Body of pancreas (tissue), 4 donors: ENCODE data around the gene NLRC3. TPM values are rescaled to one million over a fixed set of nuclear protein-coding genes. Genes with fewer than 3 reads are reported as not detected.

ENCODE experiments used
- ATAC-seq: fragments of 150-250 bp; one replicate; pipeline ENCODE4 v1.9.1; 2016
- DNase-seq, 4 donors: peaks; one replicate each; pipeline ENCODE4 v3.0.0-alpha.2; 2019
- H3K27ac ChIP-seq, 4 donors: fragments of 200-600 bp; sonication (generic); 1 replicate in 3 of 4; 2 replicates in 1 of 4; pipeline versions ENCODE4 v1.5.1 to v1.6.1; 2016 to 2019; ENCODE audit warnings: mild to moderate bottlenecking in 1 of 4, mixed read lengths in 1 of 4, moderate library complexity in 1 of 4
- H3K27me3 ChIP-seq, 2 donors: fragments of 200-600 bp; sonication (generic); one replicate each; pipeline ENCODE4 v1.6.0; 2016; ENCODE audit warnings: mild to moderate bottlenecking in 1 of 2
- H3K36me3 ChIP-seq, 2 donors: fragments of 200-600 bp; sonication (generic); replicated peaks in 1 of 2; 2 replicates each; pipeline ENCODE4 v1.5.1; 2016; ENCODE audit warnings: low read depth in 2 of 2; ENCODE audit not compliant: insufficient read depth in 1 of 2
- H3K4me1 ChIP-seq: fragments of 200-600 bp; sonication (generic); one replicate; pipeline ENCODE4 v1.6.0; 2016
- H3K4me3 ChIP-seq, 2 donors: fragments of 200-600 bp; sonication (generic); 1 replicate in 1 of 2; 2 replicates in 1 of 2; pipeline ENCODE4 v1.5.1; 2016 to 2019
- H3K9me3 ChIP-seq, 3 donors: fragments of 200-600 bp; sonication (generic); 1 replicate in 2 of 3; 2 replicates in 1 of 3; pipeline ENCODE4 v1.5.1; 2016
- POLR2A ChIP-seq, 3 donors: fragments of 450-650 bp; IDR thresholded peaks; one replicate each; pipeline ENCODE4 v1.6.1; 2016; ENCODE audit warnings: antibody characterized with exemption in 3 of 3, mild to moderate bottlenecking in 2 of 3
- WGBS, 2 donors: methylation state at CpG; one replicate each; pipeline ENCODE4 v1.1.5; 2017; 5-methylcytosine and 5-hydroxymethylcytosine counted together
- intact Hi-C: fragments of 100-400 bp; cut with DNase I; formaldehyde crosslinking; loops from one replicate; pipeline ENCODE4 v1.15.1; 2023
- total RNA-seq, 2 donors: library from RNA; depleted of rRNA; stranded (reverse); fragments of >200 nt; gene quantifications; one replicate each; pipeline ENCODE4 v1.1.0, GENCODE V29; 2016
- TF ChIP-seq, protein P1 (sequence below), 7 experiments: fragments of 450-650 bp in 4 of 7; fragments of 200-600 bp in 3 of 7; sonication (generic) in 3 of 7; IDR thresholded peaks; one replicate each; pipeline ENCODE4 v1.5.1; 2016 to 2019; ENCODE audit warnings: antibody characterized with exemption in 7 of 7

Gene NLRC3
- total RNA-seq, 2 donors from 2014 or later: 0.78 to 1.3 TPM

DNA sequence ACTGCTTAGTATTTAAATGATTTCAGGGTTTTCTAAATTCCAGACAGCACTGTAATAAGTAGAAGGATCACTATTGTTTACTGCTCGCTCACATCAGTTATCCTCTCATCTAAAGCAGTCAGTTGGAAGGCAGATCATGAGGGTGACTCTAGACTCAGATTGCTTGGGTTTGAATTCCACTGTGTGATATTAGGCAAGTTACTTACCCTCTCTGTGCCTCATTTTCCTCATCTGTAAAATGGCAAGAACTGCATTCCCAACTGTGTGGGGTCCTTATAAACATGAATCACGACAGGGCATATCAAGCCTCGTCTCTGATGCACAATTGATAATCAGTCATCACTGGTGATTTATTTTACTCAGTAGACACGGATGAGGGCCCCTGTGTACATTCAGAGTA lies 61.3 kb downstream of the NLRC3 start:
- intact Hi-C loops: no loop called here
- no peak for ATAC-seq
- DNase-seq: no peak
- 91 to 92% methylated on average over 4 of the region's 4 CpGs for WGBS, 2 donors
- Histone ChIP-seq H3K27me3 (no peaks in the 10 kb centered on the region), H3K4me1 (peaks cover 27% of the 10 kb centered on the region), H3K36me3 (peaks cover 0 to 13% of the 10 kb centered on the region in 2 donors), H3K27ac (no peak overlapping the region), H3K4me3 (no peak overlapping the region), H3K9me3 (no peaks in the 10 kb centered on the region)
- TF ChIP-seq, protein P1, sequence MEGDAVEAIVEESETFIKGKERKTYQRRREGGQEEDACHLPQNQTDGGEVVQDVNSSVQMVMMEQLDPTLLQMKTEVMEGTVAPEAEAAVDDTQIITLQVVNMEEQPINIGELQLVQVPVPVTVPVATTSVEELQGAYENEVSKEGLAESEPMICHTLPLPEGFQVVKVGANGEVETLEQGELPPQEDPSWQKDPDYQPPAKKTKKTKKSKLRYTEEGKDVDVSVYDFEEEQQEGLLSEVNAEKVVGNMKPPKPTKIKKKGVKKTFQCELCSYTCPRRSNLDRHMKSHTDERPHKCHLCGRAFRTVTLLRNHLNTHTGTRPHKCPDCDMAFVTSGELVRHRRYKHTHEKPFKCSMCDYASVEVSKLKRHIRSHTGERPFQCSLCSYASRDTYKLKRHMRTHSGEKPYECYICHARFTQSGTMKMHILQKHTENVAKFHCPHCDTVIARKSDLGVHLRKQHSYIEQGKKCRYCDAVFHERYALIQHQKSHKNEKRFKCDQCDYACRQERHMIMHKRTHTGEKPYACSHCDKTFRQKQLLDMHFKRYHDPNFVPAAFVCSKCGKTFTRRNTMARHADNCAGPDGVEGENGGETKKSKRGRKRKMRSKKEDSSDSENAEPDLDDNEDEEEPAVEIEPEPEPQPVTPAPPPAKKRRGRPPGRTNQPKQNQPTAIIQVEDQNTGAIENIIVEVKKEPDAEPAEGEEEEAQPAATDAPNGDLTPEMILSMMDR (IDR thresholded peaks at IDR 0.05): no peak
- TF ChIP-seq POLR2A (IDR thresholded peaks at IDR 0.05): no peak

DNA sequence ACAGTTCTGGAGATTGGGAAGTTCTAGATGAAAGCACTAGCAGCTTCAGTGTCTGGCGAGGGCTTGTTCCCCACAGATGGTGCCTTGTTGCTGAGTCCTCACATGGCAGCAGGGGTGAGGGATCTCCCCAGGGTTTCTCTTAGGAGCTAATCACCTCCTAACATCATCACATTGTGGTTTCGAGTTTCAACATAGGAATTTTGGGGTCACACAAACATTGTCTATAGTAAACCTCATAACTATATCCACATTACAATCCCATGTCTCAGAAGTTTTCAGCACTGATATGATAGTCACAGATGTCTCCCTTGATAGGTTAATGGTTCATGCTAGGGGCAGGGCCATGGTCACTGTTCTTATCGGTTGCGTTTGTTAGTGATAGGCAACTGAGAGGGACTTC lies 62.6 kb downstream of the NLRC3 start:
- DNase-seq: no peak
- peaks cover 0 to 18% of the 10 kb centered on the region in 2 donors for H3K36me3 ChIP-seq

DNA sequence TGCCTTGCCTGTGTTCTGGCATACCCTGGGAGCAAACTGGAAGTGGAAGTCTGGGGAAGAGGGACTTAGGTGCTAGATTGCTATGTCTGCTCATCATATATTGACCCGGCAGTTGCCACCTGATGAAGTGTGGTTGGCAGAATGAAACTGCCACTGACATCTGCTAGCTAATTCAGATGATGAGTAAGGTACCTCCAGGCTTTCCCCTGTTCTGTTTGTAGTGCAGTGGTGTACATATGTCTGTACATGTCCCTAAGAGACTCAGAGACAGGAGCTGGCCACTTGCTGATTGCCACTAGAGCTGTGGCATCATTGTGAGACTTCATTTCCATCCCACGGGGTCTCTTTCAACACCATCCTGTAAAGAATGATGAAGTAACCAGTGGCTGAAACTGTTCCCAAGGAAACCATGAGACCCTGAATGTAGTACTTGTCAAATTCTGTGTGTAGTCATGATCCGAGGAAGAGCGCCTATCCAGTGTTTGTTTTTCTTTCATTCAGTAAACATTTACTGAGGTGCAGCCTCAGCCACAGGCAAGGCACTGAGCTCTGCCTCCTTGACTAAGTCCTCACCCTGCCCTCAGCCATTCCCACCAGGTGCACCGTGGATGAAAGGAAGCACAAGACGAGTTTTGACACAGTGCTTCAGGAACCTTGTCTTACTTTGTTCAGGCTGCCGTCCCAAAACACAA lies 63.2 kb downstream of the NLRC3 start:
- H3K36me3 ChIP-seq: peaks cover 0 to 22% of the 10 kb centered on the region in 2 donors
- TF ChIP-seq, protein P1 (IDR thresholded peaks at IDR 0.05): no peak
- no peak for TF ChIP-seq POLR2A (IDR thresholded peaks at IDR 0.05)
- no peaks in the 10 kb centered on the region for H3K27me3 ChIP-seq
- ATAC-seq: no peak
- intact Hi-C loops: no loop called here
- DNase-seq: no peak
- H3K4me1 ChIP-seq: peaks cover 19% of the 10 kb centered on the region
- no peaks in the 10 kb centered on the region for H3K9me3 ChIP-seq
- H3K4me3 ChIP-seq: no peak overlapping the region
- WGBS, 2 donors: 68 to 78% methylated on average over 7 of the region's 7 CpGs
- no peak overlapping the region for H3K27ac ChIP-seq

More for the DNA sequence above, 62.6 kb downstream of the NLRC3 start:
- H3K9me3 ChIP-seq: no peaks in the 10 kb centered on the region
- no peak for ATAC-seq
- peaks cover 24% of the 10 kb centered on the region for H3K4me1 ChIP-seq
- WGBS, 2 donors: 85 to 90% methylated on average over 4 of the region's 4 CpGs
- no peak for TF ChIP-seq POLR2A (IDR thresholded peaks at IDR 0.05)
- no peak overlapping the region for H3K27ac ChIP-seq
- intact Hi-C loops: no loop called here
- H3K27me3 ChIP-seq: no peaks in the 10 kb centered on the region
- H3K4me3 ChIP-seq: no peak overlapping the region

DNA sequence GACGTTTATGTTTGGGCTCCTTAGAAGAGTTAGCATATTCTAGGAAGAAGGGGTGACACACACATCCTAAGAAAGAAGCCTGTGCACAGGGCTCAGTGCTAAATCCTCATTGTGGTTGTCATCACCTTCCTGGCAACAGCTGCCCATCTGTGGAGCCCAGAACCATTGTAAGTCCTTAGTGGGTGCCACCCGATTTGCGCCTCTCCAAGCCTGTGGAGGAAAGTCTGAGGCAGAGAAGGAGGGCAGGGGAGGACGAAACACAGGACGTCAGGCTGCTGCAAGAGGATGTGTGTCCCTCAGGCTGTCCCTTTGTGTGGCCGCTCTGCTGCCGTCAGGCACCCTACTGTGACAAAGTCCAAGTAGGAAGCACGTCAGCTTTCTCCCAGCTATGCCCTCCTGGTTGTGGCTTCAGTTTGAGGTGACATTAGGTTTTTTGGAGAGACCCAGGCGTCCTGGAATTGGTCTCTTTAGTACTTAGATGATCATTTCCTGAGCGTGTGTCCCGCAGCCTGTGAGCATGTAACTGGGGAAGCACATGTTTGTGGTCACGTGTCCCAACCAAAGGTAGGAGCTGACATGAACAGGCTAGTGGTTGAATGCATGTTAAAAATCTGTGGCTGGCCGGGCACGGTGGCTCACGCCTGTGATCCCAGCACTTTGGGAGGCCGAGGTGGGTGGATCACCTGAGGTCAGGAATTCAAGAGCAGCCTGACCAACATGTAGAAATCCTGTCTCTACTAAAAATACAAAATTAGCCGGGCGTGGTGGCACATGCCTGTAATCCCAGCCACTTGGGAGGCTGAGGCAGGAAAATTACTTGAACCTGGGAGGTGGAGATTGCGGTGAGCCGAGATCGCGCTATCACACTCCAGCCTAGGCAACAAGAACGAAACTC lies 65.7 kb downstream of the NLRC3 start:
- DNase-seq: no peak
- no peak for TF ChIP-seq POLR2A (IDR thresholded peaks at IDR 0.05)
- TF ChIP-seq, protein P1 (IDR thresholded peaks at IDR 0.05): no peak
- no peaks in the 10 kb centered on the region for H3K4me1 ChIP-seq
- intact Hi-C loops: no loop called here
- H3K9me3 ChIP-seq: no peaks in the 10 kb centered on the region
- peaks cover 0 to 30% of the 10 kb centered on the region in 2 donors for H3K36me3 ChIP-seq
- H3K27me3 ChIP-seq: no peaks in the 10 kb centered on the region
- no peak for ATAC-seq
- WGBS, 2 donors: 92 to 94% methylated on average over 23 of the region's 23 CpGs
- no peak overlapping the region for H3K27ac ChIP-seq
- H3K4me3 ChIP-seq: no peak overlapping the region

DNA sequence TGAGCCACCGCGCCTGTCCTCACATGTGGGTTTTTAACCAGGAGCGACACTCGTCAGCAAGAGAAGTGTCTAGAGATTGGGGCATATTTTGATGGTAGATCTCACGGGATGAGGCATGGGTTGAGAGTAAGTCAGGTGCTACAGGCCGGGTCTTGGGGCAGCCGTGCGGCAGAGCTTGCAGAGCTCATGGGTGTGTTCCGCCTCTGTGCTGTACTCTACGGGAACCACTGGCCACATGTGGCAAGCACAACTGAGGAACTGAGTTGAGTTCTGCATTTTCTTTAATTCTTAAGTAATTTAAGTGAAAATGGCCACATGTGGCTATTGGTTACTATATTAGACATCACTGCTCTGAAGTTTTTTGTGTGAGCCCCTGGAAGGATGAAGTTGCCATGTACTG lies 66.8 kb downstream of the NLRC3 start:
- no peaks in the 10 kb centered on the region for H3K4me1 ChIP-seq
- H3K27me3 ChIP-seq: no peaks in the 10 kb centered on the region
- intact Hi-C loops: no loop called here
- H3K9me3 ChIP-seq: no peaks in the 10 kb centered on the region
- WGBS, 2 donors: 97% methylated on average over 9 to 10 of the region's 10 CpGs
- no peak overlapping the region for H3K4me3 ChIP-seq
- H3K27ac ChIP-seq: no peak overlapping the region
- TF ChIP-seq, protein P1 (IDR thresholded peaks at IDR 0.05): no peak
- TF ChIP-seq POLR2A (IDR thresholded peaks at IDR 0.05): no peak
- DNase-seq (no peak), ATAC-seq (no peak)
- peaks cover 0 to 30% of the 10 kb centered on the region in 2 donors for H3K36me3 ChIP-seq
